Tibial artery (tissue), 4 donors: Measurements from ENCODE around the gene KLHL41.

Experiments
- DNase-seq, 2 donors: peaks; one replicate each; pipeline ENCODE4 v3.0.0-alpha.2; 2019
- H3K27ac ChIP-seq, 2 donors: fragments of 200-600 bp; sonication (generic) in 1 of 2; 1 replicate in 1 of 2; 2 replicates in 1 of 2; pipeline ENCODE4 v1.5.1; 2018 to 2019; ENCODE audit warnings: mild to moderate bottlenecking in 1 of 2
- H3K27me3 ChIP-seq, 2 donors: fragments of 200-600 bp; sonication (generic) in 1 of 2; one replicate each; pipeline versions ENCODE4 v1.5.1 to v1.6.0; 2016 to 2019
- H3K36me3 ChIP-seq, 3 donors: fragments of 200-600 bp; sonication (generic) in 2 of 3; one replicate each; pipeline ENCODE4 v1.5.1; 2016 to 2019; ENCODE audit warnings: mild to moderate bottlenecking in 2 of 3
- H3K4me1 ChIP-seq, 4 donors: fragments of 200-600 bp; sonication (generic) in 2 of 4; 1 replicate in 3 of 4; 2 replicates in 1 of 4; pipeline ENCODE4 v1.5.1; 2016 to 2019
- H3K4me3 ChIP-seq, 2 donors: fragments of 200-600 bp; sonication (generic) in 1 of 2; 1 replicate in 1 of 2; 2 replicates in 1 of 2; pipeline ENCODE4 v1.5.1; 2018 to 2019; ENCODE audit warnings: mild to moderate bottlenecking in 2 of 2
- H3K9me3 ChIP-seq, 3 donors: fragments of 200-600 bp; sonication (generic) in 1 of 3; one replicate each; pipeline ENCODE4 v1.5.1; 2016 to 2019
- intact Hi-C: fragments of 100-400 bp; cut with DNase I; formaldehyde crosslinking; loops from one replicate; pipeline ENCODE4 v1.15.0; 2023; ENCODE audit warnings: low total_unique reads
- TF ChIP-seq, protein P1 (sequence below), 2 experiments: fragments of 200-600 bp in 1 of 2; fragments of 450-650 bp in 1 of 2; IDR thresholded peaks; one replicate each; pipeline ENCODE4 v1.5.1; 2017 to 2019; ENCODE audit warnings: antibody characterized with exemption in 2 of 2, mild to moderate bottlenecking in 1 of 2, moderate library complexity in 1 of 2

Gene KLHL41

GRCh38 chr2:169478745-169479256 is 30.7 kb upstream of the KLHL41 start:
- Histone ChIP-seq H3K27me3 (no peaks in the 10 kb centered on the region), H3K9me3 (no peaks in the 10 kb centered on the region), H3K36me3 (peaks cover 3 to 17% (median 4%) of the 10 kb centered on the region in 3 donors), H3K4me1 (peaks cover 0 to 15% (median 4%) of the 10 kb centered on the region in 4 donors), H3K4me3 (peak overlapping the region; percentile 76 to 86), H3K27ac (peak overlapping the region; percentile 75 to 81)
- intact Hi-C loops: no loop called here
- TF ChIP-seq, protein P1, sequence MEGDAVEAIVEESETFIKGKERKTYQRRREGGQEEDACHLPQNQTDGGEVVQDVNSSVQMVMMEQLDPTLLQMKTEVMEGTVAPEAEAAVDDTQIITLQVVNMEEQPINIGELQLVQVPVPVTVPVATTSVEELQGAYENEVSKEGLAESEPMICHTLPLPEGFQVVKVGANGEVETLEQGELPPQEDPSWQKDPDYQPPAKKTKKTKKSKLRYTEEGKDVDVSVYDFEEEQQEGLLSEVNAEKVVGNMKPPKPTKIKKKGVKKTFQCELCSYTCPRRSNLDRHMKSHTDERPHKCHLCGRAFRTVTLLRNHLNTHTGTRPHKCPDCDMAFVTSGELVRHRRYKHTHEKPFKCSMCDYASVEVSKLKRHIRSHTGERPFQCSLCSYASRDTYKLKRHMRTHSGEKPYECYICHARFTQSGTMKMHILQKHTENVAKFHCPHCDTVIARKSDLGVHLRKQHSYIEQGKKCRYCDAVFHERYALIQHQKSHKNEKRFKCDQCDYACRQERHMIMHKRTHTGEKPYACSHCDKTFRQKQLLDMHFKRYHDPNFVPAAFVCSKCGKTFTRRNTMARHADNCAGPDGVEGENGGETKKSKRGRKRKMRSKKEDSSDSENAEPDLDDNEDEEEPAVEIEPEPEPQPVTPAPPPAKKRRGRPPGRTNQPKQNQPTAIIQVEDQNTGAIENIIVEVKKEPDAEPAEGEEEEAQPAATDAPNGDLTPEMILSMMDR (IDR thresholded peaks at IDR 0.05): no peak
- no peak for DNase-seq

DNA sequence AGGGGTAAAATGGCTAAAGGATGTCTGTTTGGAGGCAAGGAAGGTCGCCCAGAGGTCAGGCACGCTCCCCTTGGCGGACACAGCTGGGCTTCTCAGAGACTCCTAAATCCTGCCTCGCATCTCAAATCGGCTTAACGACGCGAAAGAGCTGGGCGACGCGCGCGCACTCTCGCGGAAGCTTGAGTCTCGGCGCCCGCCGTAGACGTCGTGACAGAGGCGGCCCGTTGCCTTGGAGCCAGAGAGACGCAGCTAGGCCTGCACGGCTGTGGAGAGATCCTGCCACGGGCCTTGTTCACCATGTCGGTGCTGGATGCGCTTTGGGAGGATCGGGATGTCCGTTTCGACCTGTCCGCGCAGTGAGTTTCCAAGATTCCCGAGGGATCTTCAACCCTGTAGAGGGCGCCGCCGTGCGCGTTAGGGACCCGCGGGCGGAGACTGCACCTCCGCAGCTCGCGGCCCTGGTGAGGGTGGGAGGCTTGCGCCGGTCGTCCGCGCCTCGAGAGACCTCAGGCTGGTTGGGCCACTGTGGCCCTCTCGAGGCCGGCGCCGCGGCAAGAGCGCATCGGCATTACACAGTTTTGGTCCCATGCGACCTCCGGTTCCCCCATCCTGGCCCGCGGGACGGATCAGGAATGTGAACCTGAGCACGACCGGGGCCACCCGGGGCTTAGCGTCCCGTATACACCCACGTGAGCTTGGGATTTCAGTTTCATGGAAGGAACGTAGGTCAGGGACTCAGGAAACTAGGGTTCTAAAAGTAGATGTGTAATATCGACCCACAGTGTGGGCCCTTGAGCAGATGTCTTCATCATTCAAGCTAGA is 30.0 kb upstream of the KLHL41 start, which contains the start of gene BBS5:
Gene BBS5 (plus strand): TSS at position 238 of the 822 bp plus-strand sequence. CDS start 60 bp downstream, at position 298.
- Histone ChIP-seq H3K4me1 (peaks cover 0 to 15% (median 4%) of the 10 kb centered on the region in 4 donors), H3K36me3 (peaks cover 9 to 24% (median 10%) of the 10 kb centered on the region in 3 donors), H3K27me3 (no peaks in the 10 kb centered on the region), H3K27ac (peak within 1 kb of the TSS; percentile 75 to 81), H3K9me3 (no peaks in the 10 kb centered on the region), H3K4me3 (peak within 1 kb of the TSS; percentile 76 to 86)
- DNase-seq: peak; percentile 80 to 88
- intact Hi-C loops: no loop called here
- TF ChIP-seq, protein P1 (IDR thresholded peaks at IDR 0.05): peak in 1 of 2 experiments; percentile 29

GRCh38 chr2:169480079-169480465 is 29.4 kb upstream of the KLHL41 start:
- H3K27ac ChIP-seq: peak overlapping the region; percentile 75 to 81
- DNase-seq: no peak
- intact Hi-C loops: no loop called here

DNA sequence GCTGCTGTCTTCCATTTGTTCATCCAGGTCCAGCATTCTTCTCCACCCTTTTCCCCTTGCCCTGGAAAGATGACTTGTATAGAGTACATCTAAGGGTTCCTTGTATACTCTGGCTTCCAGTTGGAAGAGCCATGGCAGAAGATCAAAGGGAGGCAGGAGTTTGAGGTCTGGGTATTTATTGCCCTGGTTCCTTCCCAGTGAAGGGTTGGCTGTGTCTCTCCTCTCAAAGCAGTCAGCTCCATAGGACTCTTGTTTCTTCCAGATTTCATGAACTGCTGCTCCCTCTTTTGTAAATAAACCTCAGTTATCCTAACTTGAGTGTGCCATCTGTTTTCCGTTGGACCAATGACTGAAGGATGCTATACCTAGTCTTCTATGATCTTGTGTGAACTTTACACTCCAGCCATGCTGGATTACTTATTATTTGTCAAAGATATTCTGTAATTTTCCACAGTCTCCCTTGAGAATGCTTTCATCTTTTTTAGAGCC is 23.8 kb upstream of the KLHL41 start:
- no peak for DNase-seq
- Histone ChIP-seq H3K27me3 (no peaks in the 10 kb centered on the region), H3K4me3 (no peak overlapping the region), H3K9me3 (no peaks in the 10 kb centered on the region), H3K27ac (no peak overlapping the region), H3K4me1 (no peaks in the 10 kb centered on the region), H3K36me3 (peaks cover 25 to 56% (median 30%) of the 10 kb centered on the region in 3 donors)
- TF ChIP-seq, protein P1 (IDR thresholded peaks at IDR 0.05): no peak
- intact Hi-C loops: no loop called here

More at GRCh38 chr2:169480079-169480465, 29.4 kb upstream of the KLHL41 start:
- peak overlapping the region; percentile 76 to 86 for H3K4me3 ChIP-seq
- no peaks in the 10 kb centered on the region for H3K9me3 ChIP-seq
- no peaks in the 10 kb centered on the region for H3K27me3 ChIP-seq
- H3K4me1 ChIP-seq: peaks cover 0 to 15% (median 4%) of the 10 kb centered on the region in 4 donors
- H3K36me3 ChIP-seq: peaks cover 13 to 29% (median 17%) of the 10 kb centered on the region in 3 donors
- TF ChIP-seq, protein P1 (IDR thresholded peaks at IDR 0.05): no peak

DNA sequence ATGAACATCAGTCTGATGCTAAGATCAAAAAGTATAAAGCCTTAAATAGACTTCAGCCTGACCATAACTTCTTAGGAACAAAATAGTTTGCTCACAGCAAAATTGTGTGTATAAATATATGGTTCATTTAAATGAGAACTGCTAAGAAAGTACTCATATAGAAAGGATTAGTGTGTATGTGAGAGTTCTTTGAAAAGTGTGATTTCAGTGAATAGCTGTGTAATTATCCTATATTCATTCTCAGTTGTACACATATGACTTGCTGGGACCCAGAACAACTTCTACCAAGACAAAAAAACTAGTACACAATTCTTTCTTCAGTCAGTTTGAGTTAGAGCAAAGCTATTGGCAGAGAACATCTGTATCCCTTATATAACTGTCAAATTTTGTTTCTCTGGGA is 23.0 kb upstream of the KLHL41 start:
- intact Hi-C loops: no loop called here
- H3K27me3 ChIP-seq: no peaks in the 10 kb centered on the region
- no peak overlapping the region for H3K4me3 ChIP-seq
- TF ChIP-seq, protein P1 (IDR thresholded peaks at IDR 0.05): no peak
- no peak for DNase-seq
- peaks cover 25 to 61% (median 31%) of the 10 kb centered on the region in 3 donors for H3K36me3 ChIP-seq
- no peaks in the 10 kb centered on the region for H3K9me3 ChIP-seq
- H3K4me1 ChIP-seq: no peaks in the 10 kb centered on the region
- H3K27ac ChIP-seq: no peak overlapping the region
